Sigmoid colon (tissue), 7 donors: Measurements from ENCODE around the gene MED13L. TPM values are rescaled to one million over a fixed set of nuclear protein-coding genes. Genes with fewer than 3 reads are reported as not detected.

Experiments used
- DNase-seq: peaks from one replicate; pipeline ENCODE4 v3.0.0-alpha.2; 2019
- H3K27ac ChIP-seq, 4 donors: fragments of 200-600 bp; sonication (generic); one replicate each; pipeline ENCODE4 v1.5.1; 2016 to 2019; ENCODE audit warnings: mild to moderate bottlenecking in 1 of 4
- H3K27me3 ChIP-seq, 3 donors: fragments of 200-600 bp; sonication (generic); one replicate each; pipeline ENCODE4 v1.5.1; 2019; ENCODE audit warnings: mild to moderate bottlenecking in 1 of 3
- H3K36me3 ChIP-seq, 4 donors: fragments of 200-600 bp; sonication (generic); one replicate each; pipeline ENCODE4 v1.5.1; 2016 to 2019
- H3K4me1 ChIP-seq, 4 donors: fragments of 200-600 bp; sonication (generic); one replicate each; pipeline ENCODE4 v1.5.1; 2017 to 2019
- H3K4me3 ChIP-seq, 4 donors: fragments of 200-600 bp; sonication (generic); one replicate each; pipeline ENCODE4 v1.5.1; 2017 to 2019; ENCODE audit warnings: mild to moderate bottlenecking in 2 of 4, moderate library complexity in 1 of 4
- H3K9me3 ChIP-seq, 4 donors: fragments of 200-600 bp in 3 of 4; sonication (generic) in 3 of 4; one replicate each; pipeline versions ENCODE4 v1.5.1 to v1.6.1; 2013 to 2019
- EP300 ChIP-seq, 4 donors: sonication (generic); formaldehyde crosslinking; IDR thresholded peaks; one replicate each; pipeline ENCODE4 v1.6.1; 2017; ENCODE audit warnings: antibody characterized with exemption in 4 of 4
- POLR2A ChIP-seq, 2 donors: fragments of 450-650 bp; IDR thresholded peaks; one replicate each; pipeline ENCODE4 v1.6.1; 2016; ENCODE audit warnings: antibody characterized with exemption in 2 of 2, mild to moderate bottlenecking in 2 of 2, moderate library complexity in 2 of 2
- POLR2AphosphoS5 ChIP-seq, 4 donors: sonication (generic); formaldehyde crosslinking; IDR thresholded peaks; one replicate each; pipeline ENCODE4 v1.6.1; 2017; ENCODE audit warnings: antibody characterized with exemption in 4 of 4
- WGBS, 2 donors: extraction: QIAGEN DNeasy Blood & Tissue Kit; methylation state at CpG; one replicate each; pipeline ENCODE4 v1.1.7; 2013; 5-methylcytosine and 5-hydroxymethylcytosine counted together
- intact Hi-C: fragments of 100-400 bp; cut with DNase I; formaldehyde crosslinking; loops from one replicate; pipeline ENCODE4 v1.15.1; 2023
- polyA plus RNA-seq, 3 donors: library from polyadenylated mRNA; stranded (reverse); fragments of 200-250 nt; gene quantifications; one replicate each; pipeline ENCODE4 v1.2.3, GENCODE V29; 2013
- total RNA-seq, 4 donors: library from RNA; depleted of rRNA; stranded (reverse); fragments of >200 nt; gene quantifications; one replicate each; pipeline ENCODE4 v1.1.0, GENCODE V29; 2016
- TF ChIP-seq, protein P1 (sequence below), 4 experiments: fragments of 450-650 bp in 3 of 4; fragments of 200-600 bp in 1 of 4; IDR thresholded peaks; one replicate each; pipeline ENCODE4 v1.5.1; 2016 to 2019; ENCODE audit warnings: antibody characterized with exemption in 4 of 4, mild to moderate bottlenecking in 3 of 4, moderate library complexity in 2 of 4
- donor health status: healthy with polysubstance abuse.
- donor health status: Bipolar disorder and iron deficiency.
- donor health status: healthy.

The MED13L gene
- total and polyA plus RNA-seq, 7 donors, result 12.5 to 246 (median 151) TPM

DNA sequence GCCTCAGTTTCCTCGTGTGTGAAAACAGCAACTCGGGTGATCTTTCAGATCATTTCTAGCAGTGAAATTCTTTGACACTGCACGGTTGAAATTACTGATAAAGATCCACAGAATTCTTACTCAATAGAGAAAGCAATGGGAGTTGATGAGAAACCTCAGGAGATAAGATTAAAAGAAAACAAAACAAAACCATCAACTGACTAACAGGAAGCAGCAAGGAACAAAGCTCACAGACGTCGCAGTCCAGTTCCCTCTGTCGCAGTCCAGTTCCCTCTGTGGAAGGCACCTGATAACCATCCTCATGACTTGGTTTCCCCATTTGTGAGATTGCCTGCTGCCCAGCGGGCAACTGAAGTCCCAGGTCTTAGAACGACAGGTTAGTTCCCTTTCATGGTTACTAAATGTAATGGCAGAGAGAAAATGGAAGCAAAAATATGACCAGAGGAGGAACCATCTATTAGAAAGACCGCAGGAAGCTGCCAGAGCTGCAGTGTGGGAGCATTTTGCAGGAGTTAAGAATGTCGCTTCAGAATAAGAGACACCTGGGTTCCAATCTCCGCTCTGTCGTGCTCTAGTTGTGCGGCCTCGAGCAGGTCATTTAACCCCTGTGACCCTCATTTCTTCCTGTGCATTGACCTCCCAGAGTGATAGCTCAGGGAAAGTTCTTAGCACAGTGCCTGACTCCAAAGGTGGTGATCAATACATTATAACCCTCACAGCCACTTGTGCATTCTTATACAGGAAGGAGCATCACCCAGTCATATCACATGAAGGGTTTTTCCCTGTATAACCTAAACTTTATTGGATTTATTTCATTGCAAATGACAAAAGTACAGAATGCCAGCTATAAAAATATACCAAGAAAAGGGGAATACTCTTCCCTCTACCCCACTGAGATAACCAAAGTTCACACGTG, 5.1 kb upstream of the MED13L start:
- Histone ChIP-seq H3K9me3 (no peaks in the 10 kb centered on the region), H3K36me3 (no peaks in the 10 kb centered on the region), H3K4me3 (no peak overlapping the region), H3K4me1 (peaks cover 0 to 7% (median 5%) of the 10 kb centered on the region in 4 donors), H3K27me3 (no peaks in the 10 kb centered on the region), H3K27ac (no peak overlapping the region)
- intact Hi-C loops, result no loop called here
- 67 to 70% methylated on average over 15 of the region's 15 CpGs for WGBS, 2 donors
- DNase-seq, result no peak
- TF ChIP-seq POLR2AphosphoS5 (IDR thresholded peaks at IDR 0.05) (no peak), POLR2A (IDR thresholded peaks at IDR 0.05) (no peak), EP300 (IDR thresholded peaks at IDR 0.05) (no peak)
- TF ChIP-seq, protein P1, sequence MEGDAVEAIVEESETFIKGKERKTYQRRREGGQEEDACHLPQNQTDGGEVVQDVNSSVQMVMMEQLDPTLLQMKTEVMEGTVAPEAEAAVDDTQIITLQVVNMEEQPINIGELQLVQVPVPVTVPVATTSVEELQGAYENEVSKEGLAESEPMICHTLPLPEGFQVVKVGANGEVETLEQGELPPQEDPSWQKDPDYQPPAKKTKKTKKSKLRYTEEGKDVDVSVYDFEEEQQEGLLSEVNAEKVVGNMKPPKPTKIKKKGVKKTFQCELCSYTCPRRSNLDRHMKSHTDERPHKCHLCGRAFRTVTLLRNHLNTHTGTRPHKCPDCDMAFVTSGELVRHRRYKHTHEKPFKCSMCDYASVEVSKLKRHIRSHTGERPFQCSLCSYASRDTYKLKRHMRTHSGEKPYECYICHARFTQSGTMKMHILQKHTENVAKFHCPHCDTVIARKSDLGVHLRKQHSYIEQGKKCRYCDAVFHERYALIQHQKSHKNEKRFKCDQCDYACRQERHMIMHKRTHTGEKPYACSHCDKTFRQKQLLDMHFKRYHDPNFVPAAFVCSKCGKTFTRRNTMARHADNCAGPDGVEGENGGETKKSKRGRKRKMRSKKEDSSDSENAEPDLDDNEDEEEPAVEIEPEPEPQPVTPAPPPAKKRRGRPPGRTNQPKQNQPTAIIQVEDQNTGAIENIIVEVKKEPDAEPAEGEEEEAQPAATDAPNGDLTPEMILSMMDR (IDR thresholded peaks at IDR 0.05), result no peak

DNA sequence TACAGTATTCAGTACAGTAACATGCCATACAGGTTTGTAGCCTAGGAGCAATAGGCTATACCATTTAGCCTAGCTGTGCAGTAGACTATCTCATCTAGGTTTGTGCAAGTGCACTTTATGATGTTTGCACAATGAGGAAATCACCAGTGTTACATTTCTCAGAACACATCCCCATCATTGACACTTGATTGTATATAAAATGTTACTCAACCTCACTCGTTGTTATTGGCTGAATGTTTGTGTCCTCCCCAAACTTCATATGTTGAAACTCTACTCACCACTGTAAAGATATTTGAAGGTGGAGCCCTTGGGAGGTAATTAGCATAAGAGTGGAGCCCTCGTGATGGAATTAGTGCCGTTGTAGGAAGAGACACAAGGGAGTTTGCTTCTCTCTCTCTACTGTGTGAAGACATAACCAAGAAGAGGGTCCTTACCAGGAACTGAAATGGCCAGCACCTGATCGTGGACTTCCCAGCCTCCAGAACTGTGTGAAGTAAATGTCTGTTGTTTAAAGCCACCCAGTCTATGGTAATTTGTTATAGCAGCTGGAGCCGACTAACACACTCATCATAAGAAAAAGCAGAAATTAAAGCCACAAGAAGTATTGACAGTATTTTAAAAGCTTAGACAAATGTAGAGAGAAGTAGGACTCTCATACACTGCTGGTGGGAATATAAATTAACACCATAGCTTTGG, 3.2 kb upstream of the MED13L start:
- TF ChIP-seq POLR2A (IDR thresholded peaks at IDR 0.05) (no peak), EP300 (IDR thresholded peaks at IDR 0.05) (no peak), POLR2AphosphoS5 (IDR thresholded peaks at IDR 0.05) (no peak)
- TF ChIP-seq, protein P1 (IDR thresholded peaks at IDR 0.05), result no peak
- Histone ChIP-seq H3K27me3 (no peaks in the 10 kb centered on the region), H3K9me3 (no peaks in the 10 kb centered on the region), H3K27ac (no peak overlapping the region), H3K4me3 (no peak overlapping the region), H3K36me3 (no peaks in the 10 kb centered on the region), H3K4me1 (peaks cover 0 to 9% (median 6%) of the 10 kb centered on the region in 4 donors)
- no peak for DNase-seq
- 21 to 63% methylated on average over 5 of the region's 5 CpGs for WGBS, 2 donors
- intact Hi-C loops, result no loop called here

DNA sequence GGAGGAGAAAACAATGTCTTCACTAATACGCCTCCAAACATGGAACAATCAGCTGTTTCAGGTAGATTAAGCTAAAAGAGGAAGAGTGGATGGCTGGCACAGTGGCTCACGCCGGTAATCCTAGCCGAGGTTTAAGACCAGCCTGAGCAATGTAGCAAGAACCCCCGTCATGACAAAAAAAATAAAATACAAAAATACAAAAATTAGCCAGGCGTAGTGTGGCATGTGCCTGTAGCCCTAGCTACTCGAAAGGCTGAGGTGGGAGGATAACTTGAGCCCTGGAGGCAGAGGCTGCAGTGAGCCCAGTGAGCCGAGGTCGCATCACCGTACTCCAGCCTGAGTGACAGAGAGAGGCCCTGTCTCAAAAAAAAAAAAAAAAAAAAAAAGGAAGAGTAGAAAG, 1.2 kb upstream of the MED13L start:
- H3K4me3 ChIP-seq, result no peak overlapping the region
- 88 to 92% methylated on average over 10 of the region's 10 CpGs for WGBS, 2 donors
- no peaks in the 10 kb centered on the region for H3K9me3 ChIP-seq
- H3K36me3 ChIP-seq, result no peaks in the 10 kb centered on the region
- intact Hi-C loops, result loop anchor here (5.0 kb wide), 2 partner anchors 129 to 254 kb away; no protein-coding TSS in a partner anchor
- peaks cover 0 to 30% (median 18%) of the 10 kb centered on the region in 4 donors for H3K4me1 ChIP-seq
- H3K27me3 ChIP-seq, result no peaks in the 10 kb centered on the region
- TF ChIP-seq POLR2A (IDR thresholded peaks at IDR 0.05) (no peak), EP300 (IDR thresholded peaks at IDR 0.05) (no peak), POLR2AphosphoS5 (IDR thresholded peaks at IDR 0.05) (no peak)
- TF ChIP-seq, protein P1 (IDR thresholded peaks at IDR 0.05), result no peak
- H3K27ac ChIP-seq, result no peak overlapping the region
- DNase-seq, result no peak

DNA sequence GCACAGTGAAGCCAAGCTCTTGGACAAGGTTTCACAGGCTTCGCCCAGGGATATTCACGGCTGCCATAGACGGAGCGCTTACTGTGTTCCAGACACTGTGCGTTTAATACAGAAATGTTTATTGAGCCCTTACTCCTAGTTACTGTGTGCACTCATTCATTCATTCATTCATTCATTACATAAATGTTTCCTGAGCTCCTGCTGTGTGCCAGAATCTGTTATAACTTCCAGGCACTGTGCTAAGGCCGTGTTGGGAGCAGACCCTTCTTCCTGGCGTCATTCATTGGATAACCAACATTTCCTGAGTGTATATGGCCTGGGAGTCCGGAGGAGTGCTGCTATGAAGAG, 760 bp upstream of the MED13L start:
- peak overlapping the region; percentile 92 to 98 (median 96) for H3K27ac ChIP-seq
- H3K9me3 ChIP-seq, result no peaks in the 10 kb centered on the region
- no peak for DNase-seq
- H3K27me3 ChIP-seq, result no peaks in the 10 kb centered on the region
- 43 to 60% methylated on average over 8 of the region's 8 CpGs for WGBS, 2 donors
- H3K4me3 ChIP-seq, result peak overlapping the region; percentile 21 to 83 (median 78)
- no peaks in the 10 kb centered on the region for H3K36me3 ChIP-seq
- H3K4me1 ChIP-seq, result peaks cover 0 to 34% (median 22%) of the 10 kb centered on the region in 4 donors
- TF ChIP-seq EP300 (IDR thresholded peaks at IDR 0.05) (no peak), POLR2A (IDR thresholded peaks at IDR 0.05) (no peak), POLR2AphosphoS5 (IDR thresholded peaks at IDR 0.05) (no peak)
- TF ChIP-seq, protein P1 (IDR thresholded peaks at IDR 0.05), result no peak
- intact Hi-C loops, result loop anchor here (5.0 kb wide), 2 partner anchors 129 to 254 kb away; no protein-coding TSS in a partner anchor
